ENCODE measurements around the gene SORL1. TPM values are rescaled to one million over a fixed set of nuclear protein-coding genes. Genes with fewer than 3 reads are reported as not detected.
"Not testable (repeated sequence)": the region's sequence is repeated elsewhere in the genome, so short reads cannot be mapped to it uniquely, and the experiment has no call there.

Gene SORL1
- total RNA-seq, 1 experiment from 2014 or later = 37.6 TPM

- DNase-seq (ENCODE audit: low read depth, low spot score); in situ Hi-C loops (cut with HindIII; ENCODE audit: low pct_unique_long_range_greater_than_20kb, low sequenced_read_pairs): not testable (repeated sequence)
These were observed 185.5 kb downstream of the SORL1 start for GRCh38 chr11:121637587-121637986.

- in situ Hi-C loops (cut with HindIII; ENCODE audit: low pct_unique_long_range_greater_than_20kb, low sequenced_read_pairs) = no loop called here
- no peak for DNase-seq (ENCODE audit: low read depth, low spot score)
These were observed 191.5 kb downstream of the SORL1 start for GRCh38 chr11:121643479-121644186.

GRCh38 chr11:121644187-121644512, 192.0 kb downstream of the SORL1 start:
- DNase-seq (ENCODE audit: low read depth, low spot score) = no peak
- in situ Hi-C loops (cut with HindIII; ENCODE audit: low pct_unique_long_range_greater_than_20kb, low sequenced_read_pairs) = no loop called here

GRCh38 chr11:121645001-121645400, 192.9 kb downstream of the SORL1 start:
- DNase-seq (ENCODE audit: low read depth, low spot score) = no peak
- in situ Hi-C loops (cut with HindIII; ENCODE audit: low pct_unique_long_range_greater_than_20kb, low sequenced_read_pairs) = no loop called here

GRCh38 chr11:121645596-121645995, 193.5 kb downstream of the SORL1 start:
- no peak for DNase-seq (ENCODE audit: low read depth, low spot score)
- in situ Hi-C loops (cut with HindIII; ENCODE audit: low pct_unique_long_range_greater_than_20kb, low sequenced_read_pairs) = no loop called here

GRCh38 chr11:121648306-121648705, 196.2 kb downstream of the SORL1 start:
- in situ Hi-C loops (cut with HindIII; ENCODE audit: low pct_unique_long_range_greater_than_20kb, low sequenced_read_pairs) = no loop called here
- no peak for DNase-seq (ENCODE audit: low read depth, low spot score)

GRCh38 chr11:121649798-121650197, 197.7 kb downstream of the SORL1 start:
- in situ Hi-C loops (cut with HindIII; ENCODE audit: low pct_unique_long_range_greater_than_20kb, low sequenced_read_pairs) = no loop called here
- DNase-seq (ENCODE audit: low read depth, low spot score) = no peak

GRCh38 chr11:121650351-121651256, 198.5 kb downstream of the SORL1 start:
- no peak for DNase-seq (ENCODE audit: low read depth, low spot score)
- in situ Hi-C loops (cut with HindIII; ENCODE audit: low pct_unique_long_range_greater_than_20kb, low sequenced_read_pairs) = no loop called here

GRCh38 chr11:121651257-121651605, 199.1 kb downstream of the SORL1 start:
- in situ Hi-C loops (cut with HindIII; ENCODE audit: low pct_unique_long_range_greater_than_20kb, low sequenced_read_pairs) = no loop called here
- DNase-seq (ENCODE audit: low read depth, low spot score) = no peak

- peak; percentile 55 for DNase-seq (ENCODE audit: low read depth, low spot score)
- in situ Hi-C loops (cut with HindIII; ENCODE audit: low pct_unique_long_range_greater_than_20kb, low sequenced_read_pairs) = no loop called here
These were observed 200.9 kb downstream of the SORL1 start for GRCh38 chr11:121652971-121653370.

GRCh38 chr11:121654259-121654842, 202.2 kb downstream of the SORL1 start:
- DNase-seq (ENCODE audit: low read depth, low spot score) = no peak
- in situ Hi-C loops (cut with HindIII; ENCODE audit: low pct_unique_long_range_greater_than_20kb, low sequenced_read_pairs) = no loop called here

- no peak for DNase-seq (ENCODE audit: low read depth, low spot score)
- in situ Hi-C loops (cut with HindIII; ENCODE audit: low pct_unique_long_range_greater_than_20kb, low sequenced_read_pairs) = no loop called here
These were observed 202.9 kb downstream of the SORL1 start for GRCh38 chr11:121654843-121655536.

- DNase-seq (ENCODE audit: low read depth, low spot score) = peak; percentile 83
- in situ Hi-C loops (cut with HindIII; ENCODE audit: low pct_unique_long_range_greater_than_20kb, low sequenced_read_pairs) = no loop called here
These were observed 203.6 kb downstream of the SORL1 start for GRCh38 chr11:121655537-121656327.

- in situ Hi-C loops (cut with HindIII; ENCODE audit: low pct_unique_long_range_greater_than_20kb, low sequenced_read_pairs) = no loop called here
- no peak for DNase-seq (ENCODE audit: low read depth, low spot score)
These were observed 204.4 kb downstream of the SORL1 start for GRCh38 chr11:121656328-121657090.

- in situ Hi-C loops (cut with HindIII; ENCODE audit: low pct_unique_long_range_greater_than_20kb, low sequenced_read_pairs) = no loop called here
- no peak for DNase-seq (ENCODE audit: low read depth, low spot score)
These were observed 205.0 kb downstream of the SORL1 start for GRCh38 chr11:121657146-121657545.

GRCh38 chr11:121659811-121660210, 207.7 kb downstream of the SORL1 start:
- DNase-seq (ENCODE audit: low read depth, low spot score) = no peak
- in situ Hi-C loops (cut with HindIII; ENCODE audit: low pct_unique_long_range_greater_than_20kb, low sequenced_read_pairs) = no loop called here

Data from SK-MEL-5 (cell line).